GM12878 (cell line): ENCODE results near the gene CDC42EP1. TPM values are rescaled to one million over a fixed set of nuclear protein-coding genes. Genes with fewer than 3 reads are reported as not detected.

Experiments used
- ATAC-seq: fragments of 200-7000 bp; cut with Tn5 transposase; 3 replicates; pipeline ENCODE4 v1.9.1; 2020; ENCODE audit warnings: mild to moderate bottlenecking, moderate library complexity
- BruUV-seq: library from RNA; stranded (reverse); fragments of 400-500 nt; replicated peaks from 2 replicates; lab custom pipeline; 2021; lab: Mats Ljungman, UMichigan
- CTCF ChIA-PET: fragments of 300-600 bp; sonication (Branson Sonifier 250); formaldehyde crosslinking; extraction: SDS; loops from one replicate; lab custom pipeline; 2021; ENCODE audit warnings: inconsistent platforms; lab: Yijun Ruan, JAX
- POLR2A ChIA-PET: fragments of 350-600 bp; formaldehyde crosslinking; extraction: SDS; loops from one replicate; lab custom pipeline; 2021; ENCODE audit warnings: inconsistent platforms; lab: Charles Lee
- RAD21 ChIA-PET: fragments of 300-600 bp; sonication (Branson Sonifier 250); formaldehyde crosslinking; loops from one replicate; lab custom pipeline; 2023; ENCODE audit warnings: antibody characterized with exemption; ENCODE audit not compliant: unreplicated experiment; lab: Charles Lee
- SMC1A ChIA-PET: fragments of 300-600 bp; sonication (Branson Sonifier 250); formaldehyde crosslinking; loops from one replicate; lab custom pipeline; 2023; ENCODE audit not compliant: unreplicated experiment, uncharacterized antibody; lab: Charles Lee
- DNase-seq: peaks from one replicate; pipeline ENCODE4 v3.0.0-alpha.2; 2011; ENCODE audit warnings: low read depth, low spot score
- FAIRE-seq: peaks from 3 replicates; lab custom pipeline; 2011; peaks lifted over from hg19 to GRCh38; lab: Jason Lieb, UNC
- H2AFZ ChIP-seq: 2 replicates; pipeline ENCODE4 v1.6.0; 2011; ENCODE audit warnings: low read depth, low read length, control low read depth; ENCODE audit not compliant: control insufficient read depth
- H3K27ac ChIP-seq: 2 replicates; pipeline ENCODE4 v1.5.1; 2011; ENCODE audit warnings: control low read depth; ENCODE audit not compliant: control insufficient read depth, insufficient read depth
- H3K27me3 ChIP-seq, 2 experiments: replicated peaks in 1 of 2; 2 replicates each; pipeline versions ENCODE4 v1.6.0 to v1.6.1; 2011; ENCODE audit warnings: low read length in 1 of 2; ENCODE audit not compliant: control insufficient read depth in 2 of 2, insufficient read depth in 2 of 2
- H3K36me3 ChIP-seq, 2 experiments: 2 replicates each; pipeline ENCODE4 v1.5.1; 2011; ENCODE audit warnings: low read length in 1 of 2; ENCODE audit not compliant: control insufficient read depth in 2 of 2, insufficient read depth in 2 of 2
- H3K4me1 ChIP-seq: 2 replicates; pipeline ENCODE4 v1.6.1; 2011; ENCODE audit warnings: mild to moderate bottlenecking, low read length, moderate library complexity, mixed read lengths; ENCODE audit not compliant: control insufficient read depth, insufficient read depth
- H3K4me2 ChIP-seq: 2 replicates; pipeline ENCODE4 v1.6.0; 2011; ENCODE audit warnings: control low read depth; ENCODE audit not compliant: control insufficient read depth, insufficient read depth
- H3K4me3 ChIP-seq: fragments of 200-600 bp; sonication (generic); 2 replicates; pipeline ENCODE4 v1.5.1; 2016
- H3K79me2 ChIP-seq: 2 replicates; pipeline ENCODE4 v1.6.0; 2011; ENCODE audit warnings: low read length; ENCODE audit not compliant: control insufficient read depth, insufficient read depth
- H3K9ac ChIP-seq: 2 replicates; pipeline ENCODE4 v1.8.0; 2011; ENCODE audit warnings: low read length, control low read depth, mixed read lengths; ENCODE audit not compliant: control insufficient read depth, insufficient read depth
- H3K9me3 ChIP-seq: replicated peaks from 3 replicates; pipeline ENCODE4 v1.5.1; 2011; ENCODE audit warnings: mild to moderate bottlenecking, low read length; ENCODE audit not compliant: control insufficient read depth, insufficient read depth
- H4K20me1 ChIP-seq: 2 replicates; pipeline ENCODE4 v1.6.0; 2011; ENCODE audit not compliant: control insufficient read depth, insufficient read depth
- ATF2 ChIP-seq: IDR thresholded peaks from 2 replicates; pipeline ENCODE4 v1.6.1; 2012; ENCODE audit warnings: low read length, inconsistent platforms
- BACH1 ChIP-seq: fragments of 450-650 bp; IDR thresholded peaks from 2 replicates; pipeline ENCODE4 v1.6.1; 2017; ENCODE audit warnings: mild to moderate bottlenecking, borderline replicate concordance
- BMI1 ChIP-seq: fragments of 450-650 bp; IDR thresholded peaks from 2 replicates; pipeline ENCODE4 v1.6.1; 2016; ENCODE audit warnings: mild to moderate bottlenecking, moderate library complexity, borderline replicate concordance
- HDGF ChIP-seq: fragments of 450-650 bp; IDR thresholded peaks from 2 replicates; pipeline ENCODE4 v1.6.1; 2016; ENCODE audit warnings: antibody characterized with exemption
- HSF1 ChIP-seq: fragments of 150-350 bp; IDR thresholded peaks from 2 replicates; pipeline ENCODE4 v1.6.1; 2014; ENCODE audit warnings: mild to moderate bottlenecking, low read depth, low read length
- KDM1A ChIP-seq: fragments of 200-600 bp; sonication (generic); IDR thresholded peaks from 2 replicates; pipeline ENCODE4 v1.6.1; 2016; ENCODE audit warnings: borderline replicate concordance
- MAX ChIP-seq: IDR thresholded peaks from 2 replicates; pipeline ENCODE4 v1.6.1; 2012; ENCODE audit warnings: low read depth, low read length, improper control_type of control experiment
- NBN ChIP-seq: fragments of 450-650 bp; IDR thresholded peaks from 2 replicates; pipeline ENCODE4 v1.6.1; 2016
- NFXL1 ChIP-seq: fragments of 450-650 bp; IDR thresholded peaks from 2 replicates; pipeline ENCODE4 v1.6.1; 2017; ENCODE audit warnings: antibody characterized with exemption, mild to moderate bottlenecking, borderline replicate concordance
- RB1 ChIP-seq: fragments of 450-650 bp; formaldehyde crosslinking; IDR thresholded peaks from 2 replicates; pipeline ENCODE4 v1.6.1; 2017; ENCODE audit warnings: mild to moderate bottlenecking, borderline replicate concordance
- RELA ChIP-seq: fragments of 450-650 bp; IDR thresholded peaks from 2 replicates; pipeline ENCODE4 v1.8.0; 2014; ENCODE audit warnings: borderline replicate concordance; ENCODE audit not compliant: partially characterized antibody
- TARDBP ChIP-seq: IDR thresholded peaks from 2 replicates; pipeline ENCODE4 v1.6.1; 2016; ENCODE audit warnings: borderline replicate concordance
- ZBTB40 ChIP-seq: fragments of 450-650 bp; IDR thresholded peaks from 2 replicates; pipeline ENCODE4 v1.6.1; 2016; ENCODE audit warnings: mild to moderate bottlenecking, moderate library complexity, borderline replicate concordance
- WGBS: methylation state at CpG from one replicate; pipeline ENCODE4 v1.1.6; 2016; ENCODE audit warnings: low lambda C conversion rate; ENCODE audit not compliant: insufficient replicate concordance, insufficient coverage; ENCODE audit errors: missing lambda C conversion rate; 5-methylcytosine and 5-hydroxymethylcytosine counted together
- in situ Hi-C: fragments of 300-500 bp; cut with MboI; formaldehyde crosslinking; loops from 9 replicates; pipeline ENCODE4 v1.14.3; 2018; ENCODE audit warnings: mixed read lengths
- intact Hi-C: fragments of 100-400 bp; cut with micrococcal nuclease; formaldehyde crosslinking; loops from one replicate; pipeline ENCODE4 v1.14.2; 2022; ENCODE audit not compliant: unreplicated experiment
- polyA plus RNA-seq, 11 experiments: library from polyadenylated mRNA; depleted of rRNA in 4 of 11; unstranded in 6 of 11; stranded (reverse) in 5 of 11; fragments of >200 nt; fragmentation: Nextera tagmentation in 4 of 11; fragmentation: Illumina TruSeq in 1 of 11; extraction: Ambion mirVana in 4 of 11; extraction: Trizol in 1 of 11; gene quantifications; 1 replicate in 1 of 11; 2 replicates in 10 of 11; pipeline versions ENCODE4 v1.2.1 to v1.2.3, GENCODE V29; 2011 to 2016; ENCODE audit warnings: inconsistent platforms in 2 of 11, missing spikeins in 2 of 11, low read depth in 1 of 11
- total RNA-seq, 4 experiments: library from RNA; depleted of rRNA in 3 of 4; stranded (reverse); fragments of >200 nt in 3 of 4; fragmentation: Illumina TruSeq in 1 of 4; extraction: Trizol in 1 of 4; gene quantifications; 2 replicates each; pipeline versions ENCODE4 v1.2.1 to v1.2.3, GENCODE V29; 2013 to 2021

Gene CDC42EP1
- total and polyA plus RNA-seq, 10 of the 15 experiments (the other 5 are each of a cell fraction or from before 2014, with no cell fraction given): 0.04 to 0.33 (median 0.09) TPM; not detected in 7

GRCh38 chr22:37534445-37534844 is 25.8 kb upstream of the CDC42EP1 start:
- BruUV-seq: no TSS peak

More at GRCh38 chr22:37534445-37534844, 25.8 kb upstream of the CDC42EP1 start:
- Histone ChIP-seq H3K4me2 (no peak overlapping the region), H3K79me2 (no peaks in the 10 kb centered on the region), H3K36me3 (no peaks in the 10 kb centered on the region), H2AFZ (no peak overlapping the region), H3K9me3 (no peaks in the 10 kb centered on the region), H4K20me1 (no peaks in the 10 kb centered on the region), H3K9ac (no peak overlapping the region), H3K4me1 (peaks cover 16% of the 10 kb centered on the region), H3K27me3 (no peaks in the 10 kb centered on the region), H3K27ac (no peak overlapping the region), H3K4me3 (no peak overlapping the region)
- SMC1A ChIA-PET: interaction anchor here (1.0 to 1.4 kb wide), 2 partner anchors 58 to 74 kb away, joined by 3 read pairs; partner anchors contain the start of gene GGA1
- ATAC-seq (no peak), FAIRE-seq (no peak), DNase-seq (no peak)
- whole genome bisulfite sequencing: 63% methylated on average over 3 of the region's 3 CpGs
- TF ChIP-seq ATF2 (no peak), KDM1A (no peak), MAX (no peak), NBN (no peak), TARDBP (no peak), ZBTB40 (no peak), RB1 (no peak), BACH1 (no peak), RELA (no peak), BMI1 (no peak), HDGF (no peak), HSF1 (no peak), NFXL1 (no peak)
- in situ Hi-C loops (no loop called here), intact Hi-C loops (loop anchor here (10.0 kb wide), 2 partner anchors 330 to 400 kb away; no protein-coding TSS in a partner anchor)
- RAD21 ChIA-PET: interaction anchor here (1.8 to 2.7 kb wide), 3 partner anchors 32 to 74 kb away, joined by 4 to 13 read pairs (median 6); no protein-coding TSS in a partner anchor
- POLR2A ChIA-PET: no interaction called here
- CTCF ChIA-PET: interaction anchor here (1.0 to 2.9 kb wide), 4 partner anchors 27 to 58 kb away, joined by 4 to 20 read pairs (median 8); no protein-coding TSS in a partner anchor
